Measurements from ENCODE around the gene CYP3A4. TPM values are rescaled to one million over a fixed set of nuclear protein-coding genes. Genes with fewer than 3 reads are reported as not detected.
A peak's percentile ranks its signal among the peaks of the same experiment; 100 is the strongest.

Gene CYP3A4
- total and polyA plus RNA-seq, 9 of the 15 experiments (the other 6 are each of a cell fraction or from before 2014, with no cell fraction given), result 0.07 to 0.08 TPM; not detected in 7

DNA sequence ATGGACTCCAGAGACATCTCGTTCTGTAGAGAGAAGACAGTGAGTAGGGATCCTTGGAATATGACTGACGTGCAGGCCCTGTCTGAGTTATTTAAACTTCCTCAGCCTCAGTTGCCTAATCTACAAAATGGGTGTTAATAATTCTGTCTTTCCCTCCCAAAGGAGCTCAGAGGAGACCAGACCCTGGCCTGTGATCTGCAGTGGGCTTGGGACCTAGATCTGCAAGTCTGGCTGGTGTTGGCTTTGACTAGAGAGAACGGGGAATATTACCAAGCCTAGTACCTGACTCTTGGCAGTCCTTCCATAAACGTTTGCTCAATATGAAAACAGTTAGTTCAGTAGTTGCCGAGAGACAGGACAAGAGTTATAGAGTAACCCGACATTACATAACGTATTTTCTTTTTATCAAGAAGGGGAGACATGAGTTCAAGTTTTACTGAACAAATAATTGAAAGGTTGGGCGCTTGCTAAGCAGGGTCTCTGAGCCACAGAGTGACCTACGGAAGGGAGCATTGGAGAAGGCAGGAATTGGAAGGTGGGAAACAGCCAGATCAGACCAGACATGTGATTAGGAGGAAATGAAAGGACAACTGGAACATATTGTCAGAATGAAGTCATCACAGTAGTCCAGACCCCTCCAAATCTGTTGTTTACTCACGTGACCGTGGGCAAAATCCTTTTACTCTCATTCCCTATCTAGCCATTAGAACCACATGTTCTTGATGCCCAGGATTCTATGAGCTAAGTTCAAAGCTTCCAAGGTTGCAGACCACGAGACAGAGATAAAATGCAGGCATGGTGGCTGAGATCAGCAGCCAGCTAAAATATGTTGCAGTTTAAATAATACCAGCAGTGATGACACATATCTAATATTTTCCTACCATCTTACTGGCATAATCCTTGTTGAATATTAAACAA lies 10.9 kb upstream of the CYP3A4 start:
- no peaks in the 10 kb centered on the region for H3K36me3 ChIP-seq (ENCODE audit: control insufficient read depth, insufficient read depth, low read length)
- ChIA-PET POLR2A (no interaction called here), CTCF (ENCODE audit: low intra/inter-chr PET ratio) (no interaction called here)
- H3K4me2 ChIP-seq (ENCODE audit: insufficient read depth, low read length), result no peak overlapping the region
- no peaks in the 10 kb centered on the region for H4K20me1 ChIP-seq (replicated peaks; ENCODE audit: control insufficient read depth, insufficient read depth, low read length)
- no peaks in the 10 kb centered on the region for H3K27me3 ChIP-seq (ENCODE audit: control insufficient read depth in 2 of 2, insufficient read depth in 2 of 2, low read length in 2 of 2)
- H3K27ac ChIP-seq (ENCODE audit: extremely low read depth, low read depth, low read length), result no peak overlapping the region
- in situ Hi-C loops (cut with MboI), result no loop called here
- intact Hi-C loops (cut with micrococcal nuclease), result loop anchor here (5.0 kb wide), 1 partner anchor 37 kb away; no protein-coding TSS in a partner anchor
- H3K9ac ChIP-seq (ENCODE audit: insufficient read depth in 1 of 2, low read depth in 2 of 2, low read length in 2 of 2), result no peak overlapping the region
- H2AFZ ChIP-seq (ENCODE audit: low read depth, low read length), result peak overlapping the region; percentile 13
- no peaks in the 10 kb centered on the region for H3K9me1 ChIP-seq (ENCODE audit: control insufficient read depth, insufficient read depth, low read length)
- no peaks in the 10 kb centered on the region for H3K79me2 ChIP-seq (ENCODE audit: control insufficient read depth, insufficient read depth, low read length)
- no peak overlapping the region for H3K4me3 ChIP-seq
- ATAC-seq (no peak), DNase-seq (ENCODE audit: extremely low read depth in 1 of 4, low spot score in 3 of 4) (no peak), FAIRE-seq (no peak)
- peaks cover 0 to 3% of the 10 kb centered on the region in 2 experiments; a peak in 2 of 5 replicates for H3K4me1 ChIP-seq (replicated peaks in 1 of 2; ENCODE audit: control insufficient read depth in 2 of 2, insufficient read depth in 2 of 2, low read length in 2 of 2)
- H3K9me3 ChIP-seq (replicated peaks; ENCODE audit: control insufficient read depth, insufficient read depth, low read depth, low read length), result no peaks in the 10 kb centered on the region
- no TSS peak for BruUV-seq (replicated peaks)
- WGBS (ENCODE audit: insufficient coverage, low coverage, missing lambda C conversion rate), result 55% methylated on average over 12 of the region's 12 CpGs
- TF ChIP-seq BCOR (IDR thresholded peaks at IDR 0.05), result peak; percentile 45; the same call in 1 of the 2 replicates
- no peak for TF ChIP-seq MAFK (IDR thresholded peaks at IDR 0.05; ENCODE audit: low read length)
- TF ChIP-seq FOXK2 (conservative IDR thresholded peaks at IDR 0.05 in 1 of 2, IDR thresholded peaks at IDR 0.05 in 1 of 2; ENCODE audit: low read depth in 2 of 2), result 0 out of 4 replicates have a peak, but pooled peaks of 1 of the 2 experiments have one; percentile 14
- TF ChIP-seq, protein P1, sequence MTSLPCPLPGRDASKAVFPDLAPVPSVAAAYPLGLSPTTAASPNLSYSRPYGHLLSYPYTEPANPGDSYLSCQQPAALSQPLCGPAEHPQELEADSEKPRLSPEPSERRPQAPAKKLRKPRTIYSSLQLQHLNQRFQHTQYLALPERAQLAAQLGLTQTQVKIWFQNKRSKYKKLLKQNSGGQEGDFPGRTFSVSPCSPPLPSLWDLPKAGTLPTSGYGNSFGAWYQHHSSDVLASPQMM (CRISPR knock-in tag; IDR thresholded peaks at IDR 0.05), result no peak
- peak; percentile 40; the same call in 1 of the 2 replicates for TF ChIP-seq RAD51 (IDR thresholded peaks at IDR 0.05; ENCODE audit: borderline replicate concordance, low read depth)
- TF ChIP-seq JUND (IDR thresholded peaks at IDR 0.05; ENCODE audit: borderline replicate concordance, low read depth, low read length), result no peak
- TF ChIP-seq JUND (tag; IDR thresholded peaks at IDR 0.05; ENCODE audit: borderline replicate concordance, low read depth, low read length), result 0 out of 3 replicates have a peak, but pooled peaks have one; percentile 14
- no peak for TF ChIP-seq RB1 (IDR thresholded peaks at IDR 0.05; ENCODE audit: low read depth)
- peak; percentile 35; the same call in 1 of the 2 replicates for TF ChIP-seq TOE1 (IDR thresholded peaks at IDR 0.05; ENCODE audit: borderline replicate concordance)
- TF ChIP-seq TOE1 (CRISPR knock-in tag; IDR thresholded peaks at IDR 0.05; ENCODE audit: borderline replicate concordance, low read depth), result no peak
- TF ChIP-seq RBM25 (IDR thresholded peaks at IDR 0.05; ENCODE audit: low read depth, low read length, severe bottlenecking), result peak; percentile 76
- no peak for TF ChIP-seq ZBTB49 (CRISPR knock-in tag; IDR thresholded peaks at IDR 0.05; ENCODE audit: borderline replicate concordance)
- TF ChIP-seq CCNT2 (IDR thresholded peaks at IDR 0.05; ENCODE audit: borderline replicate concordance, extremely low read depth, insufficient read length, low read depth, low read length), result no peak
- TF ChIP-seq, protein P2, sequence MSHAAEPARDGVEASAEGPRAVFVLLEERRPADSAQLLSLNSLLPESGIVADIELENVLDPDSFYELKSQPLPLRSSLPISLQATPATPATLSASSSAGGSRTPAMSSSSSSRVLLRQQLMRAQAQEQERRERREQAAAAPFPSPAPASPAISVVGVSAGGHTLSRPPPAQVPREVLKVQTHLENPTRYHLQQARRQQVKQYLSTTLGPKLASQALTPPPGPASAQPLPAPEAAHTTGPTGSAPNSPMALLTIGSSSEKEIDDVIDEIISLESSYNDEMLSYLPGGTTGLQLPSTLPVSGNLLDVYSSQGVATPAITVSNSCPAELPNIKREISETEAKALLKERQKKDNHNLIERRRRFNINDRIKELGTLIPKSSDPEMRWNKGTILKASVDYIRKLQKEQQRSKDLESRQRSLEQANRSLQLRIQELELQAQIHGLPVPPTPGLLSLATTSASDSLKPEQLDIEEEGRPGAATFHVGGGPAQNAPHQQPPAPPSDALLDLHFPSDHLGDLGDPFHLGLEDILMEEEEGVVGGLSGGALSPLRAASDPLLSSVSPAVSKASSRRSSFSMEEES (CRISPR knock-in tag; IDR thresholded peaks at IDR 0.05), result peak; percentile 73
- no peak for TF ChIP-seq TAF15 (IDR thresholded peaks at IDR 0.05; ENCODE audit: low read depth, low read length)

Data from K562 (cell line).